Activated CD4-positive, alpha-beta T cell treated with anti-CD3 and anti-CD28 coated beads, Interleukin-2, Interleukin-4, amounts not matched to agents 100 ng/mL and 50 ng/mL, durations not matched to agents 16 hours and 8 hours (primary cell): ENCODE data around the gene MCCC1.

ENCODE experiments used
- DNase-seq: peaks from one replicate; pipeline ENCODE4 v3.0.0-alpha.2; 2020; ENCODE audit warnings: low spot score

The MCCC1 gene

DNA sequence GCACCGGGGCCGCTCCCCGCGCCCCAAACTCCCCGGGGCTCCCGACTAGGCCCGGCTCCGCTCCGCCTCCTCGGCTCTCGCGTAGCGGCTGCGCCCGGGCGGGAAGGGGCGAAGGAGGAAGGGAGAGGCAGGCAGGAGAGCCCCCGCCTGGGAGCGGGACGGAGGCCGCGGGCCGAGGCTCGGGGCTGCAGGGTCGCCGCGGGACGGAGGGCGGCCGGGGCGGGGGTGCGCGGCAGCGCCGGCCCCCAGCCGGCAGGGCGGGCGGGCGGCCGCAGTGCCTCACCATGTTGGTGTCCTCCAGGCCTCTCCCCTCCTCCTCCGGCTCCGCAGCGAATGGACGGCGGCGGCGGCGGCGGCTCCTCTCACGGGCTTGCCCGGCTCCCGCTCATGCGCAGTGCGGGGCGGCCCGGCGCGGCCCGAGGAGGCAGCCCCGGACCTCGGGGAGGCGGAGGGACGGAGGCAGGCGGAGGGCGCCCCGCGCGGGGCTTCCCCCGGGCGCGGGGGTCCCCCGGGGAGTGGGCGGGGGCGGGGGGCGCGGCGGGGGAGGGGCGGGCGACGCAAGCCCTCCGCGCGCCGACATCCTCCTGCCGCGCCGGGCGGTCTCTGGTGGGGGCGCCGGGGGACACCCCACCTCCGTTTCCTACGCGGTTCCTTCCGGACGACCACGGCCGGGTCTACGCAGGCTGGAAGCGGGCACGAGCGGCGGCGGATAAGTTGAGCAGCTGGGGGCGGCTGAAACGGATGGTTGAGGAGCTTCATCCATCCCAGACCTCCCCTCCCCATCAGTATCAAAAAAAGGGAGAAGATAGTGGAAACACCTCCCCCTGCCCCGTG lies 118.9 kb downstream of the MCCC1 start, which contains the start of gene DCUN1D1:
Gene DCUN1D1 (minus strand): TSS at position 335 of the 834 bp plus-strand sequence. CDS start 49 bp downstream, at position 286.
- peak; percentile 88 for DNase-seq

DNA sequence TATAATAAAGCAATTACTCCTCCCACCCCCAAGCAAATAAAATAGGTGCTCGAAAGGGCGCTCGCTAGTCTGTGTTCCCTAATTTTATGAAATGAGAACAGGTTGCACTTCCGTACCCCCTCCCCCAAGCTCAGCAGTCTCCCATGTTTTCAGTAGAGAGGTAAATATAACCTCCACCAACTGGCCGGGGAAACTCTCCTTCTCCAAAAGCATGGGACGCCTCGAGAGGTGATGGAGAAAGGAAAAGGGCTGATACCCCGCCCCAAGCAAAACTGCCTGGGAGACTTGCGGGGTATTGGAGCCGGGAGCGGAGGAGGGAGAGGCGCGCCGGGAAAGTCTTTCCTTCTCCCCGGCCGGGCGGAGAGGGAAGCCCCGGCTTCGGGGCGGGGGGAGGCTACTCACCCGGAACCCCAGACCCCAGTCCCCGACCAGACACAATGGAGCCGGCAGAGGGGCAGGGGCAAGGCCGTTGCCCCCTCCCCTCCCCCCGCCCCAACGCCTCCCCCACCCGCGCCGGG lies 119.6 kb downstream of the MCCC1 start:
- peak; percentile 30 for DNase-seq

DNA sequence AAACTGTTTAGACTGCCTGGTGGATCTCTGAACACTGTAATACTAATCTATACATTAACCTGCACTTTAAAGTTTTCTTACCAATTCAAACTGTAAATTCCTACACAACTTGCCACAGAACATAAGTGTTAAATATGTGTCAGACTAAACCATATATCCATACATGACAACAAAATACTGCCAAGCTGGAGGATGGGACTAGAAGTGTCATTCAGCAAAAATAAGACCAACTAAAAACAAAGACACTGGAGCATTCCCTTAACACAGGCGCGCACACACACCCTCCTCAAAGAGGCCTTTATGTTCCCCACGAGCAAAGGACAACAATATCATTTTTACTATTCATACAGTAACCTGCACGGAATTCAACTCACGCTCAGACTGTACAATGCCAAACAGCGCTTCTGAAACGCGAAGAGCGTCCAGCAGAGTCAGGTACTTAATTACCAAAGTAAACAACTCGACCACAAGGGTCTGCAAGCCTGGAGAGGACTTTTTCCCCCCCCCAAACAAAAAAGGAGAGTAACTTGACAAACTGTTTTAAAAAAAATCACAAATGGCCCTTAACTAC lies 120.1 kb downstream of the MCCC1 start:
- DNase-seq = no peak

DNA sequence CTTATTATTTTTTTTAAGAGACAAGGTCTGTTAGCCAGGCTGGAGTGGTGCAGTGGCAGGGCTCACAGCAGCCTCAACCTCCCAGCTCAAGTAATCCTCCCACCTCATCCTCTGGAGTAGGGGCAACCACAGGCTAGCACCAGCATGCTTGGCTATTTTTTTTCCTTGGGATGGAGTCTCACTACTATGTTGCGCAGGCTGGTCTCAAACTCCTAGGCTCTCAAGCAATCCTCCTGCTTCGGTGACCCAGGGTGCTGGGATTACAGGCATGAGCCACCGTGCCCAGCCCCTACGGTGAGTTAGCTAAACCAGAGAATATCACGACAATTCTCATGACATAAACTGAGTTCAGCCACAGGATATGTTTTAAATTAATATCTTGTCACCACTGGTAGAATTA lies 120.9 kb downstream of the MCCC1 start:
- no peak for DNase-seq

GRCh38 chr3:182973047-182973446 lies 126.2 kb downstream of the MCCC1 start:
- no peak for DNase-seq

GRCh38 chr3:182972387-182972786 lies 126.9 kb downstream of the MCCC1 start:
- DNase-seq = no peak

GRCh38 chr3:182971637-182972036 lies 127.7 kb downstream of the MCCC1 start:
- DNase-seq = no peak

DNA sequence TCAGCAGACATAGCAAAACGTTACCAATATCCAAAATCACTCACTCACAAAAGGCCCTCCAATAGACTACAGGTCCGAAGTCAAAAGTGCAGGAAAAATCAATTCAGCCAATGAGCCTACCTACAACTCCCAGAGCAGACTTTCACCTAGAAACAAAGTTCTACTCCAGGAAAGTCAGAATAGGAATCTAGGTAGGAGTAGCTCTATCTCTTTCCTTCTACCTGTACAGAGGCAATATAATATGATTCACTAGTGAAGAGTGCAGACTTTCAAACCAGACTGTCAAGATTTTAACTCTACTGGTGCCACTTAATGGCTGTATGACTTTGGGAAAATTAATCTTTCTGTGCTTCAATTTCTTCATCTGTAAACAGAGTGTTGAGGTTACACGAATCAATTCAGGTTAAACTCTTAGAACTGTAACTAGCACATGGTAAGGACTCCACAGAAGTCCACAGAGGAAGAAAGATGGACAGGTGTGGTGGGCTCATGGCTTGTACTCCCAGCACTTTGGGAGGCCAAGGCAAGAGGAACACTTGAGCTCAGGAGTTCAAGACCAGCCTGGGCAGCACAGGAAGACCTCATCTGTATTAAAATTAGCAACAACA lies 128.4 kb downstream of the MCCC1 start:
- DNase-seq = no peak

DNA sequence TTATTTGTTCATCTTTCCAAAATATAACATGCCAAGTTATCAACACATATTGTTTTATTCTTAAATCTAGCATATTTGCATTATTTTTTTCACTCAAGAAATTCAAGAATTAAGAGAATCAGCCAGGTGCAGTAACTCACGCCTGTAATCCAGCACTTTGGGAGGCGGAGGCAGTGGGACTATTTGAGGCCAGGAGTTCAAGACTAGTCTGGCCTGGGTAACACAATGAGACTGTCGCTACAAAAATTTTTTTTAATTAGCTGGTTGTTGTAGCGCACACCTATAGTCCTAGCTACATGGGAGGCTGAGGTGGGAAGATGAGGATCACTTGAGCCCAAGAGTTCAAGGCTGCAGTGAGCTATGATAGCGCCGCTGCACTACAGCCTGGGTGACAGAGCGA lies 129.4 kb downstream of the MCCC1 start:
- no peak for DNase-seq

- no peak for DNase-seq
Measured at GRCh38 chr3:182969277-182969676, 130.0 kb downstream of the MCCC1 start.

DNA sequence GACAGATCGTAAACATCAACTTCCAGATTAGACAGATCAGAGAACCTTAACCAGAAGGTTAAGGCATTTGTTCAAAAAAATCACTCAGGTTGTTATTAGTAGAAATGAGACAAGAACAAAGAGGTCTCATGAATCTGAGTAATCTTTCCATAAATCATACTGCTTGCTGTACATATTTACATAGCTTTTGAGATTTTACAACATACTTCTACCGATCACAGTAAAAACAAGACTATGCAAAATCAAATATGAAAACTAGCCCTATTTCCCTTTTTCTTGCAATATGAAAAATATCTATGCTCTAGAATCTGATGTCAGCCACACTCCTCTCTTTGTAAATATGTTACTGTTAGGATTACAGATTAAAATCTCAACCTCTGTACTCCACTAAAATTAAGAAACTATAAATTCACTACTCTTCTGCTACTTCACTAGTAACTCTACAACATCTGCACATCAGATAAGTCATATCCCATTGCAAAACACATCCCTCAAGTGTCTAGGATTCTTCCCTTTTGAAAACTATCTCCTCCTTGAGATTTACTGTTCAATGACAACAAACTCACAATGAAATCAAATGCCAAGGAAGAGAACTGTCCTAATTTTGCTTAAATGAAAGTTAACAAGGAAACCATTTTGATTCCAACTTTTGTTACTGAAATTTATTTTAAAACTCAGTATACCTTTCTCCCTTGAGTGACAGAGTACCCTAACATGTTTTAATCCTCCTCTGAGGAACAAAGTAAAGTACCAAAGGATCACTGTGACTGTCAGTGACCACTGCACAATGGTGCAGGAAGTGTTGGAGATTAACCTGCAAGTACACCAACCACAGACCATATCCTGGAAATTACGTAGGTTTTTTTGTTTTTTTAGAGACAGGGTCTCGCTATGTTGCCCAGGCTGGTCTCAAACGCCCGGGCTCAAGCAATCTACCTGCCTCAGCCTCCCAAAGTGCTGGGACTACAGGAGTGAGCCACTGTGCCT lies 131.8 kb downstream of the MCCC1 start:
- peak; percentile 64 for DNase-seq

DNA sequence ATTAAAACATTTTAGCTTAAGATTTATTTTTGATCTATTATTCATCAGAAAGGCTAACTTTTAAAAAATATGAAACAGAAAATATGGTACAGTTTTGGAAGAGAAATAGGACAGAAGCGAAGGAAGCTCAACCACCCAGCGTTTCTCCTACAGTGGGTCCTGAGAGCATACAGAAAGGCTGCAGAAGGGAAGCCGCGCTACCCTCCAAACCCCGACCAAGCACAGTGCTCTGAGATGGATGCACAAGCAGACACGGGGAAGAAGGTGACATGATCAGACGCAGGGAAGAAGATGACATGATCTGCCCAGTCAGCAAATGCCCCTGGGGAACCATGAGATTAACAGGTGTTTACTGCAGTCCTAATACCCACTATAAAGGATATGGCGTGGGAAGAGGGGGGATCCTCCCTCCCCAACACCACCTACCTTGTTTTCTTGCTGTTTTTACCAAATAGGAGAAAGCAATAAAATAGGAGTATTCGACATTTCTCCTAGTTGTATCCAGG lies 133.4 kb downstream of the MCCC1 start:
- DNase-seq = no peak
